C4-2B (cell line): Measurements from ENCODE around the gene MAP3K5.

Experiments used
- CTCF ChIP-seq: fragments of 450-650 bp; conservative IDR thresholded peaks from 2 replicates; pipeline ENCODE4 v1.5.1; 2017; ENCODE audit warnings: mild to moderate bottlenecking
- ZFX ChIP-seq: fragments of 450-650 bp; IDR thresholded peaks from 2 replicates; pipeline ENCODE4 v1.6.1; 2017

GRCh38 chr6:136783495-136784270 is 8.6 kb downstream of the MAP3K5 start:
- no peak for TF ChIP-seq CTCF
- TF ChIP-seq ZFX, result no peak
